ENCODE data around the gene USP6NL. TPM values are rescaled to one million over a fixed set of nuclear protein-coding genes. Genes with fewer than 3 reads are reported as not detected.

Gene USP6NL
- total RNA-seq, 1 experiment from 2014 or later, result 35.6 TPM

- CTCF ChIA-PET, result no interaction called here
- H3K4me1 Mint-ChIP-seq (ENCODE audit: low read depth, unreplicated experiment), result peaks cover 14% of the 10 kb centered on the region
- no peaks in the 10 kb centered on the region for H3K27me3 Mint-ChIP-seq (ENCODE audit: insufficient read depth, unreplicated experiment)
Measured at GRCh38 chr10:11548065-11548767, 63.2 kb downstream of the USP6NL start.

GRCh38 chr10:11546581-11546980 is 64.9 kb downstream of the USP6NL start:
- no peak for DNase-seq
- ChIA-PET POLR2A (no interaction called here), CTCF (no interaction called here)
- Histone ChIP-seq H3K4me3 (ENCODE audit: low read depth, low read length) (no peak overlapping the region), H3K36me3 (ENCODE audit: control insufficient read depth, insufficient read depth, low read length) (no peaks in the 10 kb centered on the region), H3K9me3 (no peaks in the 10 kb centered on the region), H3K4me1 (no peaks in the 10 kb centered on the region), H3K27me3 (replicated peaks; ENCODE audit: control insufficient read depth, insufficient read depth, low read length) (no peaks in the 10 kb centered on the region)
- no peaks in the 10 kb centered on the region for H3K9me3 Mint-ChIP-seq (ENCODE audit: unreplicated experiment)
- intact Hi-C loops (cut with micrococcal nuclease; ENCODE audit: unreplicated experiment), result no loop called here
- H3K27ac Mint-ChIP-seq (ENCODE audit: unreplicated experiment), result no peak overlapping the region
- H3K4me3 Mint-ChIP-seq (ENCODE audit: unreplicated experiment), result no peak overlapping the region
- H3K27me3 Mint-ChIP-seq (ENCODE audit: insufficient read depth, unreplicated experiment), result no peaks in the 10 kb centered on the region
- BruUV-seq (replicated peaks), result no TSS peak
- H3K4me1 Mint-ChIP-seq (ENCODE audit: low read depth, unreplicated experiment), result peaks cover 7% of the 10 kb centered on the region
- no peak for TF ChIP-seq CTCF (IDR thresholded peaks at IDR 0.05; ENCODE audit: insufficient read depth in 1 of 2, low read depth in 1 of 2, low read length in 1 of 2, severe bottlenecking in 1 of 2, unreplicated experiment in 1 of 2)
- H3K36me3 Mint-ChIP-seq (ENCODE audit: insufficient read depth, unreplicated experiment), result no peaks in the 10 kb centered on the region

More at GRCh38 chr10:11548065-11548767, 63.2 kb downstream of the USP6NL start:
- Mint-ChIP-seq H3K36me3 (ENCODE audit: insufficient read depth, unreplicated experiment) (no peaks in the 10 kb centered on the region), H3K9me3 (ENCODE audit: unreplicated experiment) (no peaks in the 10 kb centered on the region), H3K27ac (ENCODE audit: unreplicated experiment) (no peak overlapping the region), H3K4me3 (ENCODE audit: unreplicated experiment) (no peak overlapping the region)
- no peaks in the 10 kb centered on the region for H3K36me3 ChIP-seq (ENCODE audit: control insufficient read depth, insufficient read depth, low read length)
- no peak for TF ChIP-seq CTCF (IDR thresholded peaks at IDR 0.05; ENCODE audit: insufficient read depth in 1 of 2, low read depth in 1 of 2, low read length in 1 of 2, severe bottlenecking in 1 of 2, unreplicated experiment in 1 of 2)
- POLR2A ChIA-PET, result no interaction called here
- peaks cover 10% of the 10 kb centered on the region; the same call in 1 of the 2 replicates for H3K4me1 ChIP-seq
- intact Hi-C loops (cut with micrococcal nuclease; ENCODE audit: unreplicated experiment), result no loop called here
- H3K27me3 ChIP-seq (replicated peaks; ENCODE audit: control insufficient read depth, insufficient read depth, low read length), result no peaks in the 10 kb centered on the region
- no TSS peak for BruUV-seq (replicated peaks)
- no peaks in the 10 kb centered on the region for H3K9me3 ChIP-seq
- no peak for DNase-seq
- no peak overlapping the region for H3K4me3 ChIP-seq (ENCODE audit: low read depth, low read length)

GRCh38 chr10:11541296-11541695 is 70.2 kb downstream of the USP6NL start:
- Histone ChIP-seq H3K4me3 (ENCODE audit: low read depth, low read length) (no peak overlapping the region), H3K27me3 (replicated peaks; ENCODE audit: control insufficient read depth, insufficient read depth, low read length) (no peaks in the 10 kb centered on the region), H3K9me3 (no peaks in the 10 kb centered on the region), H3K4me1 (no peaks in the 10 kb centered on the region), H3K36me3 (ENCODE audit: control insufficient read depth, insufficient read depth, low read length) (no peaks in the 10 kb centered on the region)
- POLR2A ChIA-PET, result no interaction called here
- DNase-seq, result no peak
- H3K27me3 Mint-ChIP-seq (ENCODE audit: insufficient read depth, unreplicated experiment), result no peaks in the 10 kb centered on the region
- BruUV-seq (replicated peaks), result no TSS peak
- TF ChIP-seq CTCF (IDR thresholded peaks at IDR 0.05; ENCODE audit: insufficient read depth in 1 of 2, low read depth in 1 of 2, low read length in 1 of 2, severe bottlenecking in 1 of 2, unreplicated experiment in 1 of 2), result no peak
- H3K4me1 Mint-ChIP-seq (ENCODE audit: low read depth, unreplicated experiment), result peaks cover 7% of the 10 kb centered on the region
- no peaks in the 10 kb centered on the region for H3K9me3 Mint-ChIP-seq (ENCODE audit: unreplicated experiment)
- H3K4me3 Mint-ChIP-seq (ENCODE audit: unreplicated experiment), result no peak overlapping the region
- intact Hi-C loops (cut with micrococcal nuclease; ENCODE audit: unreplicated experiment), result no loop called here
- no peaks in the 10 kb centered on the region for H3K36me3 Mint-ChIP-seq (ENCODE audit: insufficient read depth, unreplicated experiment)
- H3K27ac Mint-ChIP-seq (ENCODE audit: unreplicated experiment), result no peak overlapping the region
- CTCF ChIA-PET, result no interaction called here

Measured in Caco-2 (cell line).